8988T (cell line): ENCODE measurements around the gene VWA5B1.

Experiments
- DNase-seq: peaks from one replicate; pipeline ENCODE4 v3.0.0; 2011

Gene VWA5B1

DNA sequence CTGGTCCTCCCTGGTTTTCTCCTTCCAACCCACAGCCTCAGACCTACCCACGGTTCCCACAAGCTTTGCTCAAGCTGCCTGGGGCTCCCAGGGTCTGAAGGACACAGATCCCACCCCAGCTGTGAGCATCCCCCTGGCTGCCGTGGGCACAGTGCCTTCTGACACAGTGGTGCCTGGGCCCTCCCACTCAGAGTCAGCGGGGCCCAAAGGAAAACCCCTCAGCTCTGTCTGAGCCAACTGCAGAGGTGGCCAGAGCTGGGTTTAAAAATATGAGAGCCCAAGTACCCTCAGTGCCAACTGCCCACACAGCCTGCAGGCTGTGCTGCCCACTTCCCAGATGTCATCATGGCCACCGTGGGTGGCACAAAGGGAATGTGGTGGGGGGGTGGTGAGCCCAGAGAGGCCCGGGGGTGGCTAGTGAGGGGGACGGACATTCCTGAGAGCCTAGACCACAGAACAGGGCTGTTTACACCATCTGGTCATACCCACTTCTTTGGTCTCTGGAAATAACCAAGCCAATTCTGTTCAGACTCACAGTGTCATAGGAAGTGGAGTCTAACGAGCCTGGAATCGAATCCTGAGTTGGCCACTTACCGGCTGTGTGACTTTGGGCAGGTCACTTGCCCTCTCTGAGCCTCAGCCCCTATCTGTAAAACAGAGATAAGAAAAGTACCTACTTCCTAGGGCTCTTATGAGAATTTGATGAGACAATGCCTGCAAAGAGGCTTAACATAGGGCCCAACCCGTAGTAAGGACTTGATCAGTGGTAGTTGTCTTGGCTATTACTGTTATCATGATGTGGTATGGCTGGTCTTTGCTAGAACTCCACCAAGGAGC lies 109.9 kb downstream of the VWA5B1 start:
- DNase-seq, result no peak

DNA sequence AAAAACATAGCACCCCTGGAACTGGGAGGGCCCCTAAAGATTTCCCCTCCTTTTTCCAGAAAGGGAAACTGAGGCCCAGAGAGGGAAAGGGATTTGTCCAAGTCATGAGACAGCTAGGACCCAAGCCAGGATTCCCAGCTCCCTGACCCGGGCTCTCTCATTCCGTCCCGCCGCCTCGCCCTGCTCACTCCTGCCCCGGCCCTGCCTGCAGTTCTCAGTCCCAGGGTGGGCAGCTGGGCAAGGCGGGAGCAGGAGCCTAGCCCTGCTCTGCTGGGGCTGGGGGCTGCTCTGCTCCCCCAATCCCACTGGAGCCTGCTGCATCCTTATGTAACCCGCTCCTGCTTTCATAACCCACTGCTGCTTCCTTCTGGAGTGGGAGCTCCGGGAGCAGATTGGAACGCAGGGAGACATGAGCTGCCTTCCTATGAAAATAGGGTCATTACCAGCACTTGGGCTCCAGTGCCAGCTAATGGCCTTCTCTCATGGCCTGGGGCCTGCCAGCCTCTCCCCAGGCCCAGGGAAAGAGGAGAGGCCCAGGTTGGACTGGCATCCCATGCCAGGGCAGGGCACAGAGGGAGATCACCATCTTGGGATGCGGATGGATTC lies 110.8 kb downstream of the VWA5B1 start:
- no peak for DNase-seq

DNA sequence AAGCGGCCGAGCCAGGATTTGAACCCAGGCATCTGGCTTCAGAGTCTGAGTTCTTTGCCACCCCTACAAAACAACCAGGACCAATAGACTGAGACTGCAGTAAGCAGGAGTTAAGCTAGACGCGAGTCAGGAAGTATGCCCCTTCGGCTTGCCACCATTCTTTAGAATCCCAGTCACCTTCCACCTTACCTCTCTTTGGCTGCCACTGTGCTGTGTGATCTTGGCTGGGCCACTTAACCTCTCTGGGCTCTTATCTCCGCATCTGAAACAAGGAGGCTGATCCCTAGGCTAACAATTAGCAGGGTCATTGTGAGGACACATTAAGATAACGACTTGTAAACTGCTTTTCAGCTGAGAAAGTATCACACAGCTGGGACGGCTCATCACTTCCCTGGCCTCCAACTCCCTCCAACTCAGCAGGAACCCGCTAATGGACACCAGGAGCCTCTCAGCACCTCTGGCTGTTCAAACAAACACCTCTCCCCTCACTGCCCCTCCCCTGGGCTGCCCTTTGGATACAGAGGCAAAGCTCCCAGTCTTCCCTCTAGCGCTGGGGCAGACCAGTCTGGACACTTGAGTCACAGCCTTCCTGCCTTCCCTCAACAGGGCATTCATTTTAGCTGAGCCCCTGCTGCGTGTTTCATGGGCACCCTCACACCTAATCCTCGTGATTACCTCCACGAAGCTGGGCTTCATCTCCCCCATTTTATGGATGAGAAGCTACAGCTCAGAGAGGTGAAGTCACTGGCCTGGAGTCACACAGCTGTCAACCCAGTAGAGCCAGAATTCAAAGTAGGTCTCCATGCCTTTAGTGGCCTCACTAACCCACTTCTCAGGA lies 112.1 kb downstream of the VWA5B1 start:
- DNase-seq, result no peak

DNA sequence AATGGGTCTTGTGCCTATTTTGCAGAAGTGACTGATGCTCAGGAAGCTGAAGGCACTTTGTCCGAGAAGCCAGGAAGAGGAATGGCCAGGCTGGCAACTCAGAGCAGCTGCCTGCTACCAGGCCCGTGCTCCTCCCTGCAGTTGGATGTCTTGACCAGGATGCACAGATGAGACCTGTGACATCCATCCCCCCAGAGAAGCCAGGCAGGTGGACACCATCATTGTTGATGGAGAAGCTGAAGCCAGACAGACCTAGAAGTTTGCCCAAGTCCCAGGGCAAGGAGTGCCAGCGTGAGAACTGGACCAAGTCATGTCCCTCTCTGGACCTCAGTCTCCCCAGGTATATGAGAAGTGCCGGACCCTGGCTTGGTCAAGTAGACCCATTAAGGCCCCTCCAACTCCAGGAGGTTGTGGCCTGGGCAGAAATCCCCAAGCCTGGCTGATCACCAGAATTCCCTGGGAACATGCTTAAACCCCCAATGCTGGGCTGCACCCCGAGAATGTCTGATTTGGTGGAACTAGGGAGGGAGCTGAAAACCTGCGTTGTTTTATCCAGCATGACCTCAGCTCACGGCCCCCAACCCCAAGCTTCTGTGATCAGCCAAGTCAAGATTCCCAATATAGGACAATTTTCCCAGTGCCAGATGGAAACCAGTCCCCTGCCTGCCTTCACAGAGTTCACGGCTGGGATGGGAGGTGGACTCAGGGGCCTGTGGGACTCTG lies 112.9 kb downstream of the VWA5B1 start:
- DNase-seq, result no peak

DNA sequence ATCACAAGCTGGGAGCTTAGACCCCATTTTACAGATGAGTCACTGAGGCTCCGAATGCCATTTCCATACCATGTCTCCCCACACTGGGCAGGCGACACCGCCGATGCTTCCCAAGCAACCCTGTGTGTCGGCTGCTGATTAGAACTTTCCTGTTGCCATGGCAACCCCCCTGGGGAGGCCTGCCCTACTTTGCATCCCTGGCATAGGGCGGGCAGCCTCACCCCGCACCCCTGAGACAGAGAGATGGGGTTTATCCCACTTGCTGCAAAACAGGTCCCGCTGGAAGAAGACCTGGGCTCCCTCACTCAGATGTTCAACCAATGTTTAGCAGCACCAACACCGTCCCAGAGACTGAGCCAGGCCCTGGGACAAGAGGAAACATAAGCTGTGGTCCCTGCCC lies 113.8 kb downstream of the VWA5B1 start:
- DNase-seq, result no peak
